HCT116 (cell line): ENCODE results near the gene FGF6.

ENCODE experiments used
- EZH2 ChIP-seq: fragments of 200-600 bp; sonication (generic); IDR thresholded peaks from 2 replicates; pipeline ENCODE4 v1.6.1; 2017; ENCODE audit warnings: antibody characterized with exemption, mixed run types
- EZH2phosphoT487 ChIP-seq: fragments of 200-600 bp; IDR thresholded peaks from 2 replicates; pipeline ENCODE4 v1.6.1; 2018; ENCODE audit warnings: antibody characterized with exemption, borderline replicate concordance
- JUND ChIP-seq: IDR thresholded peaks from 2 replicates; pipeline ENCODE4 v1.6.1; 2012
- POLR2A ChIP-seq: IDR thresholded peaks from 2 replicates; pipeline ENCODE4 v1.7.0; 2011; ENCODE audit warnings: borderline replicate concordance; ENCODE audit not compliant: insufficient read depth, insufficient read length; ENCODE audit errors: extremely low read depth
- POLR2AphosphoS5 ChIP-seq: IDR thresholded peaks from 2 replicates; pipeline ENCODE4 v1.6.1; 2011; ENCODE audit warnings: mild to moderate bottlenecking, low read depth, low read length, moderate library complexity
- RAD21 ChIP-seq: IDR thresholded peaks from 2 replicates; pipeline ENCODE4 v1.6.1; 2012; ENCODE audit warnings: low read depth, mild to moderate bottlenecking
- SIN3A ChIP-seq: IDR thresholded peaks from 2 replicates; pipeline ENCODE4 v1.6.1; 2012; ENCODE audit warnings: low read depth
- SP1 ChIP-seq: IDR thresholded peaks from 2 replicates; pipeline ENCODE4 v1.6.1; 2012; ENCODE audit warnings: low read depth
- ZFX ChIP-seq: fragments of 450-650 bp; IDR thresholded peaks from 2 replicates; pipeline ENCODE4 v1.6.1; 2017
- TF ChIP-seq, protein P1 (sequence below): IDR thresholded peaks from 2 replicates; pipeline ENCODE4 v1.6.1; 2012
- TF ChIP-seq, protein P2 (sequence below), 3 experiments: fragments of 200-600 bp in 1 of 3; sonication (generic) in 1 of 3; IDR thresholded peaks in 2 of 3; conservative IDR thresholded peaks in 1 of 3; 2 replicates each; pipeline ENCODE4 v1.5.1; 2012 to 2017; ENCODE audit warnings: low read depth in 2 of 3, low read length in 2 of 3, antibody characterized with exemption in 1 of 3, borderline replicate concordance in 1 of 3, control low read depth in 1 of 3, mild to moderate bottlenecking in 1 of 3, mixed read lengths in 1 of 3, mixed run types in 1 of 3, moderate library complexity in 1 of 3; ENCODE audit not compliant: insufficient read depth in 1 of 3

DNA sequence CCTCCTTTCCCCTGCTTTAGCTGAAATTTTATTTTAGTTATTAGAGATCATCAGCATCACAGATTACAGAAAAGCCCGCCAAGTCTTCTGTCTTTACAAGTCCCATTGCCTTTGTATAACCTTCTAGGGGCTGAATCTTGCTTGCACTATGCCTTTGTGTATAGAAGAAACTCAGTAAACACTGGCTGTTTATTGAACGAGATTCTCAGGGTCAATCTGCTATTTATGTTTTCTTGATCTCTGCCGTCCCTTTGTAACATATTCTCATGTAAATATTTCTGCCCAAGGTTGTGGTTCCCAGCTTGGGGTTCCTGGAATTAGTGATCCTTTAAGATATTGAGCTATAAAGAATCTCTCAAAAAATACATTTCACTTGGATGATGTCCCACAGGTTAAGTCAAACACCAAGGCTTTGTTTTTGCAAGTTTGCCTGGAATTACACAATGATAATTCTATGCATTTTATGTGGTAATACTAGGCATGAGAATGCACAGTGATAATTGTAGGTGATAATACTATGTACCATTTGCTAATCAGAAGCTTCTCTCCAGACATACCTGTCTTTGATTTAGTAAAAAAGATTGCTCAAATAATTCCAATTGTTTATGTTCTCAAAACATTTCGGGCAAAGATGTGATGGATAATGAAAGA is 40.6 kb upstream of the FGF6 start:
- no peak for TF ChIP-seq RAD21
- TF ChIP-seq EZH2phosphoT487, result no peak
- no peak for TF ChIP-seq ZFX
- no peak for TF ChIP-seq JUND
- TF ChIP-seq, protein P1, sequence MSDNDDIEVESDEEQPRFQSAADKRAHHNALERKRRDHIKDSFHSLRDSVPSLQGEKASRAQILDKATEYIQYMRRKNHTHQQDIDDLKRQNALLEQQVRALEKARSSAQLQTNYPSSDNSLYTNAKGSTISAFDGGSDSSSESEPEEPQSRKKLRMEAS, result no peak
- no peak for TF ChIP-seq SIN3A
- TF ChIP-seq, protein P2, sequence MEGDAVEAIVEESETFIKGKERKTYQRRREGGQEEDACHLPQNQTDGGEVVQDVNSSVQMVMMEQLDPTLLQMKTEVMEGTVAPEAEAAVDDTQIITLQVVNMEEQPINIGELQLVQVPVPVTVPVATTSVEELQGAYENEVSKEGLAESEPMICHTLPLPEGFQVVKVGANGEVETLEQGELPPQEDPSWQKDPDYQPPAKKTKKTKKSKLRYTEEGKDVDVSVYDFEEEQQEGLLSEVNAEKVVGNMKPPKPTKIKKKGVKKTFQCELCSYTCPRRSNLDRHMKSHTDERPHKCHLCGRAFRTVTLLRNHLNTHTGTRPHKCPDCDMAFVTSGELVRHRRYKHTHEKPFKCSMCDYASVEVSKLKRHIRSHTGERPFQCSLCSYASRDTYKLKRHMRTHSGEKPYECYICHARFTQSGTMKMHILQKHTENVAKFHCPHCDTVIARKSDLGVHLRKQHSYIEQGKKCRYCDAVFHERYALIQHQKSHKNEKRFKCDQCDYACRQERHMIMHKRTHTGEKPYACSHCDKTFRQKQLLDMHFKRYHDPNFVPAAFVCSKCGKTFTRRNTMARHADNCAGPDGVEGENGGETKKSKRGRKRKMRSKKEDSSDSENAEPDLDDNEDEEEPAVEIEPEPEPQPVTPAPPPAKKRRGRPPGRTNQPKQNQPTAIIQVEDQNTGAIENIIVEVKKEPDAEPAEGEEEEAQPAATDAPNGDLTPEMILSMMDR (IDR thresholded peaks at IDR 0.05 in 2 of 3, conservative IDR thresholded peaks at IDR 0.05 in 1 of 3; ENCODE audit: borderline replicate concordance in 1 of 3, insufficient read depth in 1 of 3, low read depth in 2 of 3, low read length in 2 of 3), result no peak
- TF ChIP-seq POLR2A, result no peak
- TF ChIP-seq POLR2AphosphoS5, result no peak
- no peak for TF ChIP-seq SP1
- TF ChIP-seq EZH2, result no peak
